Right forelimb (tissue), 1 donor: Measurements from ENCODE around the gene GCN1.

Experiments used
- DNase-seq: peaks from one replicate; pipeline ENCODE4 v3.0.0-alpha.2; 2018

Gene GCN1

GRCh38 chr12:120090206-120090605, 104.3 kb downstream of the GCN1 start:
- no peak for DNase-seq

DNA sequence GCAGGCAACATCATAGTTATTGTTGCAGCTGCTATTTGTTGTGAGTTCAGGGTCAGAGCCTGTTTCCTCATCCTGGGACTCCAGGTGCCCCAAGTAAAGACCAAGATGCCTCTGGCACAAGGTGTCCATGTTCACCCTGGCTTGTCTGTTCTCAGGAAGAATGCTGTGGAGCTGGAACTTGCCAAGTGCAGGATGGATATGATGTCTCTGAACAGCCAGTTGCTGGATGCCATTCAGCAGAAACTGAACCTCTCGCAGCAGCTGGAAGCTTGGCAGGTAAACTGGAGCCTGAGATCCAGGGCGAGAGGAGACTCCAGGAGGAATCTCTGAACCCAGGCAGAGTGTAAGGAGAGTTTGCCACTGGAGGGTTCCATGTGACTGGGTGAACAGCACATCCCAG, 104.7 kb downstream of the GCN1 start:
- no peak for DNase-seq

GRCh38 chr12:120089105-120089504, 105.4 kb downstream of the GCN1 start:
- no peak for DNase-seq

DNA sequence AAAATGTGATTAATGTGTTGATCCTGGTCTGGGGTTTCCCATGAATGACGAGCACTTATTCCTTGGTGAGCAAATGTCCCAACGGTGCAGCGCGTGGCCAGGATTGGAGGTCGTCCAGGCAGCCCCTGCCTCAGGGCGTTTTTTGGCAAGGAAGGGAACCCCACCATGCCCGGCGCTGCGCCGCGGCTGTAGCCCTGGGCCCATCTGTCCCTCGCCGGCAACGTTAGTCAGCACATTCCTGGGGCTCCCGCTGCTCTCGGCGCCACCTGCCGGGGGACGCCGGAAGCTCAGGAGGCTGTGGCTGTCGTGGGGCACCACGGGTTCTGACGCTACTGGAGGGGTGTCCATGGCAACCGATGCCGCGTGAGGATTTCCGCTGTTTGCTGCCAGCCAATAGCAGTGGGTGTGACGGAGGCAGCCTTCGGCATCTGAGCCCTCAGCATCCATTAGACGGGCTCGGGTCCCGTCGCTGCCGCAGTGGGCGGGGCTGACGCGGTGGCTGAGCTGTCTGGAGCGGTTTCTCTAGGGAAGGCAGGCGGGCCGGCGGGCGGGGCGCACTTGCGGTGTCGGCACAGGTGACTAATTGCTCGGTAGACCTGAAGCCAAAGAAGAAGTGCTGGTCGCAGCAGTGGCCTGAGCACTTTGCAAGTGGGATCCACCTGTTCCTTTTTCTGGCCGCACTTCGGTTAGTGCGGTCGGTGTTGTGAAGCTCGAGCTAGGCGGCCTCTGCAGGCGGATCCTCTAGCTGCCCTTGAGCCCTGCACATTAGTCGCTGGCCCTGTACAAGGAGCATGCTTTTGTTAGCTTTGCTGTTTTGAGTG, 107.5 kb downstream of the GCN1 start:
- peak; percentile 98 for DNase-seq

DNA sequence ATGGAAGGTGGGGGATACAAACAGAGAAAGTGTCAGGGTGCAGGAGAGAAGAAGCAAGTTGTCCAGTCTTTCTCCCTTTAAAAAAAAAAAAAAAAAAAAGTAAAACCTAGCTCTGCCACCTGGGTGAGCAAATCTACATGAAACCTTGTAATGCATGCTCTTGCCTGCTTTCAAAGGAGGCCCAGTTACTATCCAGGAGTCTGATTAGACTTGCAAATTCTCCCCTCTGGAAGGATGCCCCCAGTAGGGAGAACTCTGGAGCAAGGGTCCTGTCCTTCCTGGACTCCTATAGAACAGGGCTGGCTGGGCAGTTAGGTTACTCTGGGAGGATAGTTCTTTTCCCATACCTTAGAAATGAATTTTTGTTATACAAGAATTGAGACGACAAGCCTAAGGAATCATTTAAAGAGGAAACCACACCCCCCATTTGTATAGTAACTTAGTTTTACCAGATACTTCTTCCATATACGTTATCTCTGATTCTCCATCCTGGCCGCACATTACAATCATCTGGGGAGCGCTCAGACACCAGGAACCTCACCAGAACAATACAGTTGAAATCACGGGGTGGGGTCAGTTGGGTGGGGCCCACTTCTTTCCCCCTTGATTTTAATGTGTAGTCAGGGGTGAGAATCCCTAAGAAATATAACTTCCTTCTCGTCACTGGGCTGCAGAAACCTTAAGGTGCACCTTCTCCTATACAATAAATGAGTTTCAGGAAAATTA, 108.4 kb downstream of the GCN1 start:
- no peak for DNase-seq

- no peak for DNase-seq
These were observed 112.9 kb downstream of the GCN1 start for GRCh38 chr12:120081641-120082040.

DNA sequence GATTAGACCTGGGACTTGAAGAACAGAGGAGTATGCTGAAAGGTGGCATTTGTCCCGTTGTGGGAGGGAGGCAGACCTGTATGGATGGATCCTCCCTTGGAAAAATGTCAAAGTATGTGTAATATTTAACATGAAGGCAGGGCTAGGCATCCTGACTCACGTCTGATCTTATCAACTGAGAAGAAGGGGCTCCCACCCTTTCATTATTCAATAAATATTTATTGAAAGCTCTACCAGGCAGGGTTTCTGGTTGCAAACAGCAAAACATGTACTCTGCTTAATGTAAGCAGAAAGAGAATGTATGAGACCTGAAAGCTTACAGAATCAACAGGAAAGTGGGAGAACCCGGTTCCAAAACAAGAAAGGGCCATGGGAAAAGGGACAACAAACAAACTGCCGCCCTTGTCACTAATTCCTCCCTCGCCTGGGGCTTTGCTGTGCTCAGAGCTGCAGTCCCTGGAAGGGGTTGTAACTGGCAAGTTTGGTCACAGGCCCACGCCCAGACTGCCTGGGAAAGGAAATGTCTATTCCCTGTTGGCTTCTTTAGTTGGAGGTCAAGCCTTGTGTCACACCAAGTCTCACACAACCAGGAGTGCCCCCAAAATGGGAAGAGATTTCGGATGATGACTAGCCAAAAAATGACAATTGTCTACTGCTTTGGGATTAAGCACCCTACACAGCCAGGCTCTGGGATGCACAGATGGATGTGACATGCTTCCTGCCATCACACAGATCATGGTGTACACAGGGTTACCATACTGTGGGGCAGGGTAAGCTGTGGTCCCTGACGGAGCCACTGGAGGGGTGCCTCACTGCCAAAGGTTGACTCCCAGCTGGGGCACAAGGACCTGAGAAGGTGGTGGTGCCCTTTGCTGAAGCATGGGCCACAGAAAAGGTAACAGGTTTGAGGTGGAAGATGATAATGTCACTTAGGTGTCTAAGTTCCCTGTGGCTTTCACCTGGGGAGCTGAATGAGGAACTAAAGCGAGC, 114.8 kb downstream of the GCN1 start:
- no peak for DNase-seq

DNA sequence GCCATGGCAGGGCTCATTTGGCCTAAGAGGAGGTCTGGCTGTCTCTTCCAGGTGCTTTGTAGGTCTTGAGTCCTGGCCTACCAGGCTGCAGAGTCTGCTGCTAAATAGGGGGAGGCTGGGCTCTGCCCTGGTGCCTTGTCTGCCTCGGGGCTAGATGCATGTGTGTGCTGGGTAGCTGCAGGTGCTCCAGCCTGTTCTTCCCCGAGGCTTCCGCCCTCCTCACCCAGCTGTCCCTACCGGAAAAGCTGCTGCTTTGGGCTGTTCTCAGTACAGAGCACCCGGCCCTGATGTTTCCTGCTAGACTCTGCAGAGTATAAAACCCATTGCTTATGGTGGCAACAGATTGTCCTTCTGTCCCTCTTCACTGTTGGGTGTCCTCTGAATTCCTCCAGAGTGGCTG, 115.6 kb downstream of the GCN1 start:
- DNase-seq = no peak

- no peak for DNase-seq
These were observed 117.3 kb downstream of the GCN1 start for GRCh38 chr12:120077260-120077659.
